HG03108 (cell line): ENCODE data around the gene RAB7B.

Experiments
- ATAC-seq: cut with Tn5 transposase; IDR thresholded peaks from one replicate; pipeline ENCODE4 v1.9.1; 2021; ENCODE audit warnings: moderate library complexity; ENCODE audit not compliant: unreplicated experiment

Gene RAB7B

GRCh38 chr1:205950826-205951549 is 52.2 kb downstream of the RAB7B start:
- ATAC-seq = no peak

- no peak for ATAC-seq
These were observed 52.9 kb downstream of the RAB7B start for GRCh38 chr1:205950280-205950679.

GRCh38 chr1:205949753-205950152 is 53.4 kb downstream of the RAB7B start:
- no peak for ATAC-seq

- no peak for ATAC-seq
These were observed 54.3 kb downstream of the RAB7B start for GRCh38 chr1:205948886-205949285.

GRCh38 chr1:205948039-205948438 is 55.2 kb downstream of the RAB7B start:
- no peak for ATAC-seq

GRCh38 chr1:205947024-205947423 is 56.2 kb downstream of the RAB7B start:
- no peak for ATAC-seq

GRCh38 chr1:205945069-205945468 is 58.1 kb downstream of the RAB7B start:
- no peak for ATAC-seq

- no peak for ATAC-seq
These were observed 58.7 kb downstream of the RAB7B start for GRCh38 chr1:205944525-205944924.

GRCh38 chr1:205943245-205943644 is 60.0 kb downstream of the RAB7B start, which contains the start of gene SLC26A9:
SLC26A9 (minus strand) TSS chr1:205943456; CDS start chr1:205935820, 7,636 bp downstream.
- ATAC-seq = no peak

- no peak for ATAC-seq
These were observed 60.5 kb downstream of the RAB7B start for GRCh38 chr1:205942631-205943159.

- ATAC-seq = no peak
These were observed 62.5 kb downstream of the RAB7B start for GRCh38 chr1:205940710-205941109.

GRCh38 chr1:205939690-205940330 is 63.4 kb downstream of the RAB7B start:
- ATAC-seq = no peak

- no peak for ATAC-seq
These were observed 64.5 kb downstream of the RAB7B start for GRCh38 chr1:205938682-205939081.

GRCh38 chr1:205936846-205937586 is 66.2 kb downstream of the RAB7B start:
- no peak for ATAC-seq

- ATAC-seq = no peak
These were observed 66.9 kb downstream of the RAB7B start for GRCh38 chr1:205936311-205936710.

- no peak for ATAC-seq
These were observed 67.3 kb downstream of the RAB7B start for GRCh38 chr1:205935869-205936268.

GRCh38 chr1:205934788-205935187 is 68.4 kb downstream of the RAB7B start:
- ATAC-seq = no peak

- no peak for ATAC-seq
These were observed 69.2 kb downstream of the RAB7B start for GRCh38 chr1:205933671-205934618.

GRCh38 chr1:205932776-205933175 is 70.4 kb downstream of the RAB7B start:
- no peak for ATAC-seq

GRCh38 chr1:205930799-205931281 is 72.4 kb downstream of the RAB7B start:
- ATAC-seq = no peak
